Left ventricle myocardium inferior (tissue), 1 donor: ENCODE measurements around the gene KCNA10. TPM values are rescaled to one million over a fixed set of nuclear protein-coding genes. Genes with fewer than 3 reads are reported as not detected.

Source experiments
- DNase-seq: peaks from one replicate; pipeline ENCODE4 v3.0.0-alpha.2; 2020
- H3K27ac ChIP-seq: fragments of 200-600 bp; replicated peaks from 2 replicates; pipeline ENCODE4 v1.8.0; 2021
- H3K27me3 ChIP-seq: fragments of 200-600 bp; 2 replicates; pipeline ENCODE4 v1.8.0; 2021; ENCODE audit warnings: low read depth
- H3K36me3 ChIP-seq: fragments of 200-600 bp; 2 replicates; pipeline ENCODE4 v1.8.0; 2021
- H3K4me1 ChIP-seq: fragments of 200-600 bp; 2 replicates; pipeline ENCODE4 v1.8.0; 2021
- H3K4me3 ChIP-seq: fragments of 200-600 bp; 2 replicates; pipeline ENCODE4 v1.8.0; 2021; ENCODE audit warnings: mild to moderate bottlenecking, moderate library complexity
- H3K9me3 ChIP-seq: fragments of 200-600 bp; replicated peaks from 2 replicates; pipeline ENCODE4 v1.8.0; 2021
- CTCF ChIP-seq: fragments of 200-600 bp; IDR thresholded peaks from 2 replicates; pipeline ENCODE4 v1.8.0; 2021; ENCODE audit warnings: antibody characterized with exemption, mild to moderate bottlenecking, borderline replicate concordance
- intact Hi-C: fragments of 100-400 bp; cut with micrococcal nuclease; formaldehyde crosslinking; loops from one replicate; pipeline ENCODE4 v1.11.0; 2022
- total RNA-seq: library from RNA; stranded (reverse); fragmentation: NEBNext Ultra II Directional; extraction: Animal tissue kit (Norgen Biotek cat#: 25700); gene quantifications from one replicate; pipeline ENCODE4 v1.2.1, GENCODE V29; 2021
- donor health status: DM: no; HTN: yes; CAD: no; lungs with severe emphysema.

The KCNA10 gene
- total RNA-seq, 1 donor from 2014 or later: not detected

GRCh38 chr1:110489406-110489805, 29.6 kb downstream of the KCNA10 start:
- DNase-seq: no peak
- Histone ChIP-seq H3K4me1 (peaks cover 22% of the 10 kb centered on the region), H3K9me3 (no peaks in the 10 kb centered on the region), H3K27ac (no peak overlapping the region), H3K27me3 (no peaks in the 10 kb centered on the region), H3K36me3 (no peaks in the 10 kb centered on the region), H3K4me3 (no peak overlapping the region)
- intact Hi-C loops: no loop called here
- no peak for TF ChIP-seq CTCF

- H3K4me3 ChIP-seq: no peak overlapping the region
- no peaks in the 10 kb centered on the region for H3K27me3 ChIP-seq
- no peak for TF ChIP-seq CTCF
- no peaks in the 10 kb centered on the region for H3K9me3 ChIP-seq
- no peak for DNase-seq
- intact Hi-C loops: no loop called here
- peaks cover 22% of the 10 kb centered on the region for H3K4me1 ChIP-seq
- H3K27ac ChIP-seq: no peak overlapping the region
- H3K36me3 ChIP-seq: no peaks in the 10 kb centered on the region
Measured at GRCh38 chr1:110488867-110489266, 30.1 kb downstream of the KCNA10 start.

GRCh38 chr1:110488161-110488560, 30.8 kb downstream of the KCNA10 start:
- Histone ChIP-seq H3K27ac (no peak overlapping the region), H3K9me3 (no peaks in the 10 kb centered on the region), H3K4me3 (no peak overlapping the region), H3K36me3 (no peaks in the 10 kb centered on the region), H3K27me3 (no peaks in the 10 kb centered on the region), H3K4me1 (peaks cover 22% of the 10 kb centered on the region)
- no peak for DNase-seq
- TF ChIP-seq CTCF: no peak
- intact Hi-C loops: no loop called here

- Histone ChIP-seq H3K9me3 (no peaks in the 10 kb centered on the region), H3K27me3 (no peaks in the 10 kb centered on the region), H3K4me3 (no peak overlapping the region), H3K27ac (no peak overlapping the region), H3K4me1 (peaks cover 24% of the 10 kb centered on the region), H3K36me3 (no peaks in the 10 kb centered on the region)
- intact Hi-C loops: no loop called here
- no peak for DNase-seq
- TF ChIP-seq CTCF: no peak
Measured at GRCh38 chr1:110487726-110488125, 31.2 kb downstream of the KCNA10 start.

GRCh38 chr1:110485725-110486124, 33.2 kb downstream of the KCNA10 start:
- Histone ChIP-seq H3K27ac (no peak overlapping the region), H3K27me3 (no peaks in the 10 kb centered on the region), H3K4me3 (no peak overlapping the region), H3K9me3 (no peaks in the 10 kb centered on the region), H3K36me3 (no peaks in the 10 kb centered on the region), H3K4me1 (peaks cover 38% of the 10 kb centered on the region)
- peak; percentile 36 for DNase-seq
- intact Hi-C loops: no loop called here
- TF ChIP-seq CTCF: no peak

- no peak for DNase-seq
- H3K27me3 ChIP-seq: no peaks in the 10 kb centered on the region
- no peaks in the 10 kb centered on the region for H3K36me3 ChIP-seq
- intact Hi-C loops: no loop called here
- no peak for TF ChIP-seq CTCF
- peaks cover 46% of the 10 kb centered on the region for H3K4me1 ChIP-seq
- no peaks in the 10 kb centered on the region for H3K9me3 ChIP-seq
- H3K27ac ChIP-seq: no peak overlapping the region
- no peak overlapping the region for H3K4me3 ChIP-seq
Measured at GRCh38 chr1:110484801-110485200, 34.2 kb downstream of the KCNA10 start.
